ENCODE measurements around the gene TPSB2. TPM values are rescaled to one million over a fixed set of nuclear protein-coding genes. Genes with fewer than 3 reads are reported as not detected.

TPSB2 gene
- total RNA-seq, 6 experiments from 2014 or later, result 0.24 to 1.6 (median 0.83) TPM; not detected in 2

DNA sequence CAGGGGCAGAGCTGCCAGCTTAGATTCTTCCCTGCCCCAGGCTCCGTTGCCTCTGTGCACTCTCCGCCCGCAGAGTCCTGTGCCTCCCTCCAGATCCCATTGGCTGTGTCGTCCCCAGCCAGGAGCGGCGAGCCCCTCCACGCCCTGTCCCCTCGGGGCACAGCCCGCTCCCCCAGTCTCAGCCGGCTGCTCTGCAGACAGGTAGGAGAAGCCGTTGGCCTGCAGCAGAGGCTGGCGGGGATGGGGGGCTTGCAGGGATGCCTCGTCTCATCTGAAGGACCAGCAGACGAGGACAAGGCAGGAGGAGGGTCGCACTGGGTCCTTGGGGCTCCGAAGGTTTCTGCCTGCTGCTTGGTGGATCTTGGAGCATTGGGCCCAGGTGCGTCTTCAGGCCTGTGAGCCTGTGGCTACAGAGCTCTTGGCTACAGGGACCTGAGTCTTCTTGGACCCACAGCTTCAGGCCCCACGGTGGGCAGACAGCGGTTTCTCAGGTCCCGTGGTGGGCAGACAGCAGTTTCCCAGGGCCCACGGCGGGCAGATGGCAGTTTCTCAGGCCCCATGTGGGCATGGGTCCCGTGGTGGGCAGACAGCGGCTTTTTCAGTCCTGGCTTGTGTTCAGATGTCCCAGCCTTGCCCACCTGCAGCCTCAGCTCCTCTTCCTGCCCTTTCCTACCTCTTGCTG is 10.9 kb downstream of the TPSB2 start:
- ATAC-seq (no peak), DNase-seq (no peak)
- intact Hi-C loops (cut with DNase I), result no loop called here

DNA sequence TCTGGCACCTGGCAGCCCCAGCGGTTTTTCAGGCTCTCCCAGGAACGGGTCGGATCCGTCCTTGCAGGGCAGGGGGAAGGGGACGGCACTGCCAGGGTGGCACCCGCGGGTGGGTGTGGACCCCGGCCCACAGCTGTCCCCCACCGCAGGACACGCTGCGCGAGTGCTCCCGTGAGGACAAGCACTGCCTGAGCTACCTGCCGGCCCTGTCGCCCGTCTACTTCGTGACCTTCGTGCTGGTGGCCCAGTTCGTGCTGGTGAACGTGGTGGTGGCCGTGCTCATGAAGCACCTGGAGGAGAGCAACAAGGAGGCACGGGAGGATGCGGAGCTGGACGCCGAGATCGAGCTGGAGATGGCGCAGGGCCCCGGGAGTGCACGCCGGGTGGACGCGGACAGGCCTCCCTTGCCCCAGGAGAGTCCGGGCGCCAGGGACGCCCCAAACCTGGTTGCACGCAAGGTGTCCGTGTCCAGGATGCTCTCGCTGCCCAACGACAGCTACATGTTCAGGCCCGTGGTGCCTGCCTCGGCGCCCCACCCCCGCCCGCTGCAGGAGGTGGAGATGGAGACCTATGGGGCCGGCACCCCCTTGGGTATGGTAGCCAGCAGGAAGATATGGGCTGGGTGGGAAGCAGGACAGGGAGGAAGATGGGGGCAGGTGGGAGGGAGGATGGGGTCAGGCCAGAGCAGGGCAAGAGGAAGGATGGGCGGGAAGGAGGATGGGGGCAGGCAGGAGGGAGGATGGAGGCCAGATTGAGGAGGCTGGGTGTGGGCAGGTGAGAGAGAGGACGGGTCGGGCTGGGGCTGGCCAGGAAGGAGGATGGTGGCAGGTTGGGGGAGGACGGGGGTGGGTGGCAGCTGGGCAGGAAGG is 11.7 kb downstream of the TPSB2 start:
- Histone ChIP-seq H3K27me3 (no peaks in the 10 kb centered on the region), H3K27ac (no peak overlapping the region), H3K4me1 (no peaks in the 10 kb centered on the region), H3K4me3 (no peak overlapping the region), H3K9me3 (no peaks in the 10 kb centered on the region), H3K36me3 (no peaks in the 10 kb centered on the region)
- 88% methylated on average over 13 of the region's 49 CpGs for WGBS (ENCODE audit: insufficient coverage, low coverage, low lambda C conversion rate, missing lambda C conversion rate)
- intact Hi-C loops (cut with DNase I), result no loop called here
- DNase-seq (no peak), ATAC-seq (no peak)
- TF ChIP-seq, protein P1, sequence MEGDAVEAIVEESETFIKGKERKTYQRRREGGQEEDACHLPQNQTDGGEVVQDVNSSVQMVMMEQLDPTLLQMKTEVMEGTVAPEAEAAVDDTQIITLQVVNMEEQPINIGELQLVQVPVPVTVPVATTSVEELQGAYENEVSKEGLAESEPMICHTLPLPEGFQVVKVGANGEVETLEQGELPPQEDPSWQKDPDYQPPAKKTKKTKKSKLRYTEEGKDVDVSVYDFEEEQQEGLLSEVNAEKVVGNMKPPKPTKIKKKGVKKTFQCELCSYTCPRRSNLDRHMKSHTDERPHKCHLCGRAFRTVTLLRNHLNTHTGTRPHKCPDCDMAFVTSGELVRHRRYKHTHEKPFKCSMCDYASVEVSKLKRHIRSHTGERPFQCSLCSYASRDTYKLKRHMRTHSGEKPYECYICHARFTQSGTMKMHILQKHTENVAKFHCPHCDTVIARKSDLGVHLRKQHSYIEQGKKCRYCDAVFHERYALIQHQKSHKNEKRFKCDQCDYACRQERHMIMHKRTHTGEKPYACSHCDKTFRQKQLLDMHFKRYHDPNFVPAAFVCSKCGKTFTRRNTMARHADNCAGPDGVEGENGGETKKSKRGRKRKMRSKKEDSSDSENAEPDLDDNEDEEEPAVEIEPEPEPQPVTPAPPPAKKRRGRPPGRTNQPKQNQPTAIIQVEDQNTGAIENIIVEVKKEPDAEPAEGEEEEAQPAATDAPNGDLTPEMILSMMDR (IDR thresholded peaks at IDR 0.05), result no peak
- TF ChIP-seq POLR2A (IDR thresholded peaks at IDR 0.05), result no peak

More for the DNA sequence above, 10.9 kb downstream of the TPSB2 start:
- Histone ChIP-seq H3K9me3 (no peaks in the 10 kb centered on the region), H3K36me3 (no peaks in the 10 kb centered on the region), H3K4me3 (no peak overlapping the region), H3K27me3 (no peaks in the 10 kb centered on the region), H3K4me1 (no peaks in the 10 kb centered on the region), H3K27ac (no peak overlapping the region)
- TF ChIP-seq, protein P1 (IDR thresholded peaks at IDR 0.05), result no peak
- no peak for TF ChIP-seq POLR2A (IDR thresholded peaks at IDR 0.05)
- no CpG with 5 or more reads among the region's 24 CpGs for WGBS (ENCODE audit: insufficient coverage, low coverage, low lambda C conversion rate, missing lambda C conversion rate)

DNA sequence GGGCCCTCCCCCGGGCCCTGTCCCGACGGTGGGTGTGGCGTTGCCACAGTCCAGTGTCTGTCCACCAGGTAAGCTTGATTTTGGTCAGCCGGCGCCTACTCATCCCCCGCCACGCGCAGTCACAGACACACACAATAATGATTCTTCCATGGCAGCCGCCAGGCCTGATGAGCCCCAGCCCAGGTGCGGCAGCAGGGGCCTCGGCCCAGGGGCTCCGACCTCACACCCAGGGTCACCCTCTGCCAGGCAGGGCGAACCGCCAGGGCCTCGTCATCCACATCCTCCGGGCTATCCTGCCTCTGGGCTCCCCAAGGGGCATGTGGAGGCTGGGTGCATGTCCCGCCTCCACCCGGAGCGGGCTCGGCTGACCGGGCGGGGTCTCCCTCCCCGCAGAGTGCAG is 12.5 kb downstream of the TPSB2 start:
- Histone ChIP-seq H3K27ac (no peak overlapping the region), H3K4me1 (no peaks in the 10 kb centered on the region), H3K4me3 (no peak overlapping the region), H3K36me3 (no peaks in the 10 kb centered on the region), H3K9me3 (no peaks in the 10 kb centered on the region), H3K27me3 (no peaks in the 10 kb centered on the region)
- no CpG with 5 or more reads among the region's 24 CpGs for WGBS (ENCODE audit: insufficient coverage, low coverage, low lambda C conversion rate, missing lambda C conversion rate)
- no peak for TF ChIP-seq POLR2A (IDR thresholded peaks at IDR 0.05)
- TF ChIP-seq, protein P1 (IDR thresholded peaks at IDR 0.05), result no peak
- DNase-seq (no peak), ATAC-seq (no peak)
- intact Hi-C loops (cut with DNase I), result no loop called here

DNA sequence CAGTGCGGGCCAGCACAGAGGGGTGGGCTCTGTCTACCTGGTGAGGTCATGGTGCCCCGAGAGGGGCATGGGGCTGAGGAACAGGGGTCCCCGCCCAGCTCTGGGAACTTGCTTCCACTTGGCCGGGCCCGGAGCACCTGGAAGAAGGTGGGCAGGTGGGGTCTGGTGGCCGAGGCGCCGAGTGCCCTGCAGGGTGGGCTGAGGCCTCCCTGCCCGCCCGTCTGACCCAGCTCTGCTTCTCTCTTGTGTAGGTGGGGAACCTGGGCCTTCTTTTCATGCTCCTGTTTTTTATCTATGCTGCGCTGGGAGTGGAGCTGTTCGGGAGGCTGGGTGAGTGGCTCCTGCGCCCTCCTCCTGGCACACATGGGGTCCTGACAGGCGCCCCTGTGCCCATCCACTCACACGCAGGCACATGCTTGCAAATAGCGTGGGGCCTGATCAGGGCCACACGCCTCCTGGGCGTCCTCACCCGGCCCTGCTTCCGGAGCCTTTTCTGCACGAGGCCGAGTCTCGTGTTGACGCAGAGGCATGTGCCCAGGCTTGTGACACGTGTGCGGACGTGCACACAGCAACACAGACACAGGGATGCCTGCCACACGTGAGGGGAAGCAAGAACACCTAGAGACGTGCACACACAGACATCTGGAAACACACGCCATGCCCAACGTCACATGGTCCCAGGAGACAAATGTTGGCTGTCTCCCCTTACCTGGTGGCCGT is 13.1 kb downstream of the TPSB2 start:
- TF ChIP-seq POLR2A (IDR thresholded peaks at IDR 0.05), result no peak
- TF ChIP-seq, protein P1 (IDR thresholded peaks at IDR 0.05), result no peak
- 89% methylated on average over 3 of the region's 32 CpGs for WGBS (ENCODE audit: insufficient coverage, low coverage, low lambda C conversion rate, missing lambda C conversion rate)

More for the DNA sequence above, 13.1 kb downstream of the TPSB2 start:
- intact Hi-C loops (cut with DNase I), result no loop called here
- Histone ChIP-seq H3K27ac (no peak overlapping the region), H3K4me3 (no peak overlapping the region), H3K27me3 (no peaks in the 10 kb centered on the region), H3K36me3 (peaks cover 0 to 2% (median 0%) of the 10 kb centered on the region in 4 donors), H3K9me3 (no peaks in the 10 kb centered on the region), H3K4me1 (no peaks in the 10 kb centered on the region)
- ATAC-seq (no peak), DNase-seq (no peak)

Data from right lobe of liver (tissue), 6 donors.